Urothelium cell line (cell line): Measurements from ENCODE around the gene NPTN.
"Not testable (repeated sequence)": the region's sequence is repeated elsewhere in the genome, so short reads cannot be mapped to it uniquely, and the experiment has no call there.

Experiments
- DNase-seq: peaks from one replicate; pipeline ENCODE4 v3.0.0; 2011; ENCODE audit warnings: low spot score, mixed read lengths
- FAIRE-seq: peaks from 2 replicates; lab custom pipeline; 2011; peaks lifted over from hg19 to GRCh38; lab: Jason Lieb, UNC

The NPTN gene

GRCh38 chr15:73601451-73602445 is 31.4 kb downstream of the NPTN start:
- DNase-seq = no peak
- no peak for FAIRE-seq

GRCh38 chr15:73600413-73601335 is 32.5 kb downstream of the NPTN start:
- DNase-seq (no peak), FAIRE-seq (no peak)

GRCh38 chr15:73599934-73600333 is 33.3 kb downstream of the NPTN start:
- DNase-seq = peak; percentile 35
- no peak for FAIRE-seq

- DNase-seq = no peak
- no peak for FAIRE-seq
These were observed 34.5 kb downstream of the NPTN start for GRCh38 chr15:73598530-73599160.

GRCh38 chr15:73597036-73597638 is 36.1 kb downstream of the NPTN start:
- no peak for FAIRE-seq

GRCh38 chr15:73596174-73596573 is 37.0 kb downstream of the NPTN start:
- DNase-seq = no peak
- no peak for FAIRE-seq

More at GRCh38 chr15:73597036-73597638, 36.1 kb downstream of the NPTN start:
- DNase-seq = no peak

- FAIRE-seq (no peak), DNase-seq (no peak)
These were observed 39.1 kb downstream of the NPTN start for GRCh38 chr15:73594109-73594508.

GRCh38 chr15:73593304-73594074 is 39.7 kb downstream of the NPTN start:
- DNase-seq (no peak), FAIRE-seq (no peak)

GRCh38 chr15:73590263-73590662 is 42.9 kb downstream of the NPTN start:
- no peak for DNase-seq
- no peak for FAIRE-seq

- FAIRE-seq = no peak
- no peak for DNase-seq
These were observed 43.4 kb downstream of the NPTN start for GRCh38 chr15:73589766-73590165.

- DNase-seq = no peak
- no peak for FAIRE-seq
These were observed 47.1 kb downstream of the NPTN start for GRCh38 chr15:73585871-73586654.

GRCh38 chr15:73584699-73585420 is 48.3 kb downstream of the NPTN start:
- FAIRE-seq = no peak
- no peak for DNase-seq

GRCh38 chr15:73583544-73583943 is 49.6 kb downstream of the NPTN start:
- no peak for FAIRE-seq
- no peak for DNase-seq

GRCh38 chr15:73582851-73583379 is 50.3 kb downstream of the NPTN start:
- DNase-seq (no peak), FAIRE-seq (no peak)

- FAIRE-seq = no peak
These were observed 55.2 kb downstream of the NPTN start for GRCh38 chr15:73578026-73578425.

GRCh38 chr15:73577593-73577992 is 55.6 kb downstream of the NPTN start:
- FAIRE-seq, DNase-seq: not testable (repeated sequence)

More at GRCh38 chr15:73578026-73578425, 55.2 kb downstream of the NPTN start:
- no peak for DNase-seq

GRCh38 chr15:73575636-73576247 is 57.4 kb downstream of the NPTN start:
- FAIRE-seq = no peak
- no peak for DNase-seq

GRCh38 chr15:73573572-73573971 is 59.6 kb downstream of the NPTN start:
- FAIRE-seq = no peak
- no peak for DNase-seq
